ENCODE data around the gene FLVCR2. TPM values are rescaled to one million over a fixed set of nuclear protein-coding genes. Genes with fewer than 3 reads are reported as not detected.

Gene FLVCR2
- total and polyA plus RNA-seq, 2 donors (not counting 1 experiment from before 2014, with no cell fraction given): 0.31 to 1.6 TPM

DNA sequence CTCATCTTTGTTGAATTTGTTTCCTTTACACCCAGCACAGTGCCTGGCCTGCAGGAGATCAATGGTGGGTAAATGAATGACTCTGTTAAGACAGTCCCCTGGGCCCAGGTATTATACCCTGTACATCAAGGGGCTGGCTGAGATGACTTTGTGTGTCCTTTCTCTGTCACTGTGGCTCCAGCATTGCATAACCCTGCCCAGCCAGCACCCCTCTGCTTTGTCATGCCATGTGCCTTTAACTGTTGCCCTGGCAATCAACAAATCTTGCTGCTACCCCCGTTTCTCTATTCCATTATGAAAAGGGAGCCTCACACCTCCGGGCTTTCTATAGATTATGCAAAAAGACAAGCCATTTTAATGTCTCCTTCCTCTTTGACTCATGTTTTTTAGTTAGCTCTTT, 7.6 kb upstream of the FLVCR2 start:
- Histone ChIP-seq H3K36me3 (replicated peaks in 1 of 2; ENCODE audit: control extremely low read depth in 1 of 2, control insufficient read depth in 1 of 2, extremely low read depth in 1 of 2, insufficient read depth in 2 of 2, low read length in 1 of 2) (no peaks in the 10 kb centered on the region), H2AFZ (ENCODE audit: insufficient read depth, low read depth, low read length, poor library complexity, severe bottlenecking) (no peak overlapping the region), H3K9ac (ENCODE audit: low read length) (no peak overlapping the region), H3K9me3 (ENCODE audit: control extremely low read depth in 1 of 3, control insufficient read depth in 2 of 3, insufficient read depth in 1 of 3, low read length in 2 of 3) (no peaks in the 10 kb centered on the region), H3K4me2 (replicated peaks; ENCODE audit: low read depth, low read length, poor library complexity, severe bottlenecking) (no peak overlapping the region), H3K4me1 (ENCODE audit: control insufficient read depth in 2 of 2, insufficient read depth in 2 of 2, low read length in 2 of 2) (no peaks in the 10 kb centered on the region), H3K27ac (ENCODE audit: low read length in 2 of 2) (no peak overlapping the region), H3K79me2 (ENCODE audit: control insufficient read depth, insufficient read depth, low read length) (no peaks in the 10 kb centered on the region), H3K4me3 (ENCODE audit: control extremely low read depth in 1 of 5, extremely low read depth in 1 of 5, insufficient read depth in 1 of 5, low read depth in 2 of 5, low read length in 4 of 5) (no peak overlapping the region), H4K20me1 (ENCODE audit: control insufficient read depth, insufficient read depth, low read length, poor library complexity, severe bottlenecking) (no peaks in the 10 kb centered on the region), H3K27me3 (replicated peaks in 1 of 4; ENCODE audit: control extremely low read depth in 1 of 4, control insufficient read depth in 3 of 4, insufficient read depth in 4 of 4, low read length in 3 of 4) (peaks cover 0 to 2% (median 0%) of the 10 kb centered on the region in 4 experiments)
- DNase-seq (no peak), ATAC-seq (ENCODE audit: low read depth) (no peak)
- intact Hi-C loops (cut with micrococcal nuclease): no loop called here
- ChIA-PET CTCF (interaction anchor here (1.0 to 12.1 kb wide), 3 partner anchors 9 to 84 kb away, joined by 3 to 447 read pairs (median 8); partner anchors contain the start of genes ERG28 and TTLL5), POLR2A (interaction anchor here (0.6 kb wide), 2 partner anchors 8 to 267 kb away, joined by 4 read pairs; no protein-coding TSS in a partner anchor)
- WGBS (ENCODE audit: insufficient coverage): 60% methylated on average over 1 of the region's 2 CpGs
- Mint-ChIP-seq H3K4me1 (no peaks in the 10 kb centered on the region), H3K27me3 (no peaks in the 10 kb centered on the region), H3K9me3 (ENCODE audit: insufficient read depth) (no peaks in the 10 kb centered on the region), H3K4me3 (no peak overlapping the region), H3K27ac (no peak overlapping the region)
- no peak for TF ChIP-seq EZH2 (IDR thresholded peaks at IDR 0.05; ENCODE audit: borderline replicate concordance, insufficient read depth, low read depth, low read length, poor library complexity, severe bottlenecking)
- TF ChIP-seq, protein P1, sequence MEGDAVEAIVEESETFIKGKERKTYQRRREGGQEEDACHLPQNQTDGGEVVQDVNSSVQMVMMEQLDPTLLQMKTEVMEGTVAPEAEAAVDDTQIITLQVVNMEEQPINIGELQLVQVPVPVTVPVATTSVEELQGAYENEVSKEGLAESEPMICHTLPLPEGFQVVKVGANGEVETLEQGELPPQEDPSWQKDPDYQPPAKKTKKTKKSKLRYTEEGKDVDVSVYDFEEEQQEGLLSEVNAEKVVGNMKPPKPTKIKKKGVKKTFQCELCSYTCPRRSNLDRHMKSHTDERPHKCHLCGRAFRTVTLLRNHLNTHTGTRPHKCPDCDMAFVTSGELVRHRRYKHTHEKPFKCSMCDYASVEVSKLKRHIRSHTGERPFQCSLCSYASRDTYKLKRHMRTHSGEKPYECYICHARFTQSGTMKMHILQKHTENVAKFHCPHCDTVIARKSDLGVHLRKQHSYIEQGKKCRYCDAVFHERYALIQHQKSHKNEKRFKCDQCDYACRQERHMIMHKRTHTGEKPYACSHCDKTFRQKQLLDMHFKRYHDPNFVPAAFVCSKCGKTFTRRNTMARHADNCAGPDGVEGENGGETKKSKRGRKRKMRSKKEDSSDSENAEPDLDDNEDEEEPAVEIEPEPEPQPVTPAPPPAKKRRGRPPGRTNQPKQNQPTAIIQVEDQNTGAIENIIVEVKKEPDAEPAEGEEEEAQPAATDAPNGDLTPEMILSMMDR (IDR thresholded peaks at IDR 0.05): no peak

DNA sequence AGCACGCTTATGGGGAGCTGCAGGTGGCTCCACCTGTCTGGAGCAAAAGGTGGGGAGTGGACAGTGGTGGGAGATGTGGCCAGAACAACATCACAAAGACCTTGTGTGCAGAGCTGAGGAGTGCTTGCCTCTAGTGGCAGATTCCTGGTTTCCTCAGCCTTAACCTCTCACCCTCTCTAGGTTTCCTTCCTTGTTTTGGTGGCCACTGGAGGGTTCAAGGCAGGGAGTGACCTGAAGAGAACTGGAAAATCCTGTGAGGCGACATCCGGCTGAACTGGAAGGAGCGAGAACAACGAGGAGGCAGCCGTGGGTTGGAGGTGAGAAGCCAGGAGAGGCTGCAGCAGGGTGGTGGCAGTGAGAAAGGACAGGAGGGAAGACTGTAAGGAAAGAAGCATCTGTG, 6.3 kb upstream of the FLVCR2 start:
- intact Hi-C loops (cut with micrococcal nuclease): no loop called here
- H3K36me3 ChIP-seq (replicated peaks in 1 of 2; ENCODE audit: control extremely low read depth in 1 of 2, control insufficient read depth in 1 of 2, extremely low read depth in 1 of 2, insufficient read depth in 2 of 2, low read length in 1 of 2): no peaks in the 10 kb centered on the region
- TF ChIP-seq, protein P1 (IDR thresholded peaks at IDR 0.05): no peak
- TF ChIP-seq EZH2 (IDR thresholded peaks at IDR 0.05; ENCODE audit: borderline replicate concordance, insufficient read depth, low read depth, low read length, poor library complexity, severe bottlenecking): no peak
- no peak overlapping the region for H3K4me2 ChIP-seq (replicated peaks; ENCODE audit: low read depth, low read length, poor library complexity, severe bottlenecking)
- 94% methylated on average over 6 of the region's 6 CpGs for WGBS (ENCODE audit: insufficient coverage)
- Mint-ChIP-seq H3K27me3 (no peaks in the 10 kb centered on the region), H3K4me1 (no peaks in the 10 kb centered on the region), H3K27ac (no peak overlapping the region), H3K9me3 (ENCODE audit: insufficient read depth) (no peaks in the 10 kb centered on the region), H3K4me3 (no peak overlapping the region)
- H2AFZ ChIP-seq (ENCODE audit: insufficient read depth, low read depth, low read length, poor library complexity, severe bottlenecking): no peak overlapping the region
- POLR2A ChIA-PET: no interaction called here
- peaks cover 0 to 1% of the 10 kb centered on the region in 2 donors for H3K4me1 ChIP-seq (ENCODE audit: control insufficient read depth in 2 of 2, insufficient read depth in 2 of 2, low read length in 2 of 2)
- H4K20me1 ChIP-seq (ENCODE audit: control insufficient read depth, insufficient read depth, low read length, poor library complexity, severe bottlenecking): no peaks in the 10 kb centered on the region
- CTCF ChIA-PET: interaction anchor here (1.6 to 12.1 kb wide), 3 partner anchors 11 to 411 kb away, joined by 5 to 447 read pairs (median 8); partner anchors contain the start of genes ERG28 and TTLL5
- H3K9ac ChIP-seq (ENCODE audit: low read length): no peak overlapping the region
- peaks cover 0 to 2% (median 0%) of the 10 kb centered on the region in 4 experiments for H3K27me3 ChIP-seq (replicated peaks in 1 of 4; ENCODE audit: control extremely low read depth in 1 of 4, control insufficient read depth in 3 of 4, insufficient read depth in 4 of 4, low read length in 3 of 4)
- no peaks in the 10 kb centered on the region for H3K9me3 ChIP-seq (ENCODE audit: control extremely low read depth in 1 of 3, control insufficient read depth in 2 of 3, insufficient read depth in 1 of 3, low read length in 2 of 3)
- H3K4me3 ChIP-seq (ENCODE audit: control extremely low read depth in 1 of 5, extremely low read depth in 1 of 5, insufficient read depth in 1 of 5, low read depth in 2 of 5, low read length in 4 of 5): no peak overlapping the region
- H3K27ac ChIP-seq (ENCODE audit: low read length in 2 of 2): no peak overlapping the region
- DNase-seq (no peak), ATAC-seq (ENCODE audit: low read depth) (no peak)
- H3K79me2 ChIP-seq (ENCODE audit: control insufficient read depth, insufficient read depth, low read length): no peaks in the 10 kb centered on the region
